Activated CD8-positive, alpha-beta memory T cell treated with anti-CD3 and anti-CD28 coated beads, Interleukin-2, amount 50 U/mL, for 48 hours (primary cell): ENCODE measurements around the gene ANGPTL7.

ENCODE experiments used
- DNase-seq: peaks from one replicate; pipeline ENCODE4 v3.0.0-alpha.2; 2020

Gene ANGPTL7

DNA sequence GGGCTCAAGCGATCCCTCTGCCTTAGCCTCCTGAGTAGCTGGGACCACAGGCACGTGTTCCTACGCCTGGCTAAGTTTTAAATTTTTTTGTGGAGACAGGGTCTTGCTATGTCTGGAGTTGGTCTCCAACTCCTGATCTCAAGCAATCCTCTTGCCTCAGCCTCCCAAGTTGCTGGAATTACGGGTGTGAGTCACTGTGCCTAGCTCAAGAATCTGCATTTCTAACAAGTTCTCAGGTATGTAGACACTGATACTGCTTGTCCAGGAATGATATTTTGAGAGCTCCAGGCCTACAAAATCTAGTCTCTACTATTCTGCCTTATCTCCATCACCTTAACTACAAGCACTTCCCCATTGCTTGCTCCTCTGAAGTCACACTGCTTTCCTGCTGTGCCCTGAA is 22.3 kb downstream of the ANGPTL7 start:
- no peak for DNase-seq

DNA sequence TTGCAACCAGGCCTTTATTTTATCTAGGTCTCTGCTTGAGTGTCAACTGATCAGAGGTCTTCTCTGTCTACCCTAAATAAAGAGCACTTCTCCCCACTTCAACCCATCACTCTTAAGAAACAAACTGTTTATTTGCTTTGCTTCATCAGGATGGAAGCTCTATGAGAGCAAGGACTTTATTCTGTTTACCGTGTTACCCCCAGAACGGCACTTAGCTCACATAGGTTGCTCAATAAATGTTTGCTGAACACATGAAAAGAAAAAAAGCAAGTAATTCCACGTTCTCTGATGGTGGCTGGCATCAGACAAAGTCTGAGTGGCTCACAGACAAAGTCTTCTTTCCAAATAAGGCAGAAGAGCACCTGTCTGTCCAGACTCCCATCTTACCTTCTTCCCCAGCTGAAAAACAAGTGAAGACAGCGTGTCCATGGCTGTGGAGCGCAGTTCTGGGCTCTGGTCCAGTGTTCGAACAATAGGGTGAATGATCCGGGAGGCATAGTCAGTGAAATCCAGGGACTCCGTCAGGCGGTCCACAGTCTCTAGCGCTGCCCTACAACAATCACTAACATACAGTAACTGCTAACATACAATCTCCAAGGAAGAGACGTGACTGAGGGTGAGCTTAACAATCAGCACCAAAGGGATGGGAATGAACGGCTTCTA is 22.9 kb downstream of the ANGPTL7 start:
- DNase-seq = no peak

DNA sequence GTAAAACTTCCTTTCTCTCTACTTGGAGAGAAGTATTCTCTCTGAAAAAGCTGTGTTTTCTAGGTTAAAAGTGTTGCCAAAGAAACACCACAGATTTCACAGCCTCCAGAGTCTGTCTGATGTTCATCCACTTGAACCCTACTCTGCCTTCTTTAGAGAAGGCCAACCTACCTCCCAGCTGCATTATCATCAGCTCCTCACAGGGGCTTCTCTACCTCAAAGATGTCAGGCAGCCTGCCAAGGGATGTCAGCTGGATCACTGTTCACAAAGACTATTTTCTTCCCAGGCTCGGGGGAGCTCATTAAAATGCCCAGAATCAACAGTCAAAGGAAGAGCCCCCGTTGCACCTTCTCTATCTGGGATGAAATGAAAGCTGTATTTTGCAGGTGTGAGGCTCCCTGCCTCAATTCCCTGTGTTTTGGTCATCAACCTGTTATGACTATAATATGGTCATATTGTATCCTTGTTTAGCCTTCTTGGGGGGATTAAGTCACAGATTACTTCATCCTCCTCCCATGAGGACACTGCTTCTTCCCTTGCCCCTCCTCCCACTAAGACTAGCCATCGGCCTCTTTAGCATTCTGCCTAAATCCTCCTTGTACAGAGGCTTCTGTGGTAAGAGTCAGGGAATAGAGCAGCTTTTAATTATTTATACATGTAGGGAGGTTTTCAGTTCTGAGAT is 25.7 kb downstream of the ANGPTL7 start:
- DNase-seq = no peak

DNA sequence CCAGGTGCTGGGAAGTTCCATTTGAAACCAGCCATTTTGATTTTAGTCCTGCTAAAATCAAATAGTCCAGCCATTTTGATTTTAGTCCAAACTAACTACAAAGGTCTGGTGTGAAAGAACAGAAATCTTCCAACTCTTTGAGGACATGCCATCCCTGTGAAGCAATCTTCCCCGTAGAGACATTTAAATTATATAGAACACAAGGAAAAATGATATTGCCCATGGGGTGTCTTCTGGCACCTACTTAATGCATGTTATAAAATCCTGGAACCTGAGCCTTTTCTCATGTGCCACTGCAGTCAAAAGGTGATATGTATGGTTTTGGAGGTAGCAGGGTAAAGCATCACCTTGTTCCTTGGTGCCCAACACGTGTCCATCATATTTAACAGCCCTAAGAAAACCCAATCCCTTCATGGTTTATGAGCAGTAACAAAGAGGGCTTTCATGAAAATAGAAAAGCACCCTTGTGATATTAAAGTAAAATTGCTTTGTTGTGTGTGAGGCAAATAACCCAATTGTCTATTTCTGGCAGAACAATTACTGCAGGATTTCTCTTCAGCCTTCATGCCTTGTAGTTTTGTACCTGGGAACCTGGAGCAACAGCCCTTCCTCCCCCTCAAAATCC is 26.3 kb downstream of the ANGPTL7 start:
- no peak for DNase-seq

DNA sequence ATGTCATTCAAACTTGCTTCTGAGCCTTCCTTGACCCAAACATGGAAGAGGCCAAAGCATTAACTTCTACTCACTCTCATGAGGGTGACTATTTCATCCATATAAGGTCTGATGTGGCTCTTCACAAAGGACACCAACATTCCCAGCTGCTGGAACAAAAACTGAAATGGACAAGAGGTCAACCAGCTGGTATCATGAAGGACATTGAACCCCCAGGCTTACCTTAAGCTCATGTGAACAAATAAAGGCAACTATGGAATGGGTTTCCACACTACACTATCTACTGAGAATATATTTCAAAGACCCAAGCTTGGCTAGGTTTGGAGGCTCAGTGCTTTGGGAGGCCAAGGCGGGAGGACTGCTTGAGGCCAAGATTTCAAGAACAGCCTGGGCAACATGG is 26.9 kb downstream of the ANGPTL7 start:
- no peak for DNase-seq

DNA sequence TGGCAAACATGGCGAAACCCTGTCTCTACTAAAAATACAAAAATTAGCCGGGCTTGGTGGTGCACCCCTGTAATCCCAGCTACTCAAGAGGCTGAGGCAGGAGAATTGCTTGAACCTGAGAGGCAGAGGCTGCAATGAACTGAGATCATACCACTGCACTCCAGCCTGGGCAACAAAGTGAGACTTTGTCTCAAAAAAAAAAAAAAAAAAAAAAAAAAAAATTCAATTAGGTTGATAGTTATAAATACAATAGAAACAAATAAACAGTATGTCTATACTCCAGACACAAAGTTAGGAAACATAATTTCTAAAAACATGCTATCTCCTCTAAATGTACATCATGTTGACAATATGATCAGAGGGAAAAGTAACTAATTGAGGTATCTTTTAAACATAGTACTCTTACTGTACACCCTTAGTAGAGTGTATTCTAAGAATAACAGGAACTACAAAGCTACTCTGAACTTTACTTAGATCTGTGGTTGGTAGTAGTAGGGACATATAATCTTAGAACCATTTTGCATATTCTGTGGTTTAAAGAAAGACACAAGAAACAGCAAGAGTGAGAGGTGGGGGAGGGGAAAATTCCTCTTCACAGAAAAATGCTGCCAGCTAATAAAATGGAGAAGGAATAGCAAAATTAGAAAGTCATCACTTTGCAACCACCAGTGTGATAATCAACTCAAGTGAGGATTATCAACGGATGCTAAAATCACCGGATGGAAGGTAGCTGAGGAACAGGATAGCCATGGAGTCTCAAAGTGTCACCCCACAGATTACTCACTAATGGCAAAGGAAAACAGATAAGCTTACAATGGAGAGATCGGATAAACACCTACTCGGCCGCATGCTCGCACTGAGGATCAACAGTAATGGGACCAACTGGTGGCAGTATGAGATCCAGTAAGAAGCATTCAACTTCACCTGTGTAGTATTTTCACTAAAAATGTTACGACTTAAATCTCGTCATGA is 38.2 kb downstream of the ANGPTL7 start:
- no peak for DNase-seq

DNA sequence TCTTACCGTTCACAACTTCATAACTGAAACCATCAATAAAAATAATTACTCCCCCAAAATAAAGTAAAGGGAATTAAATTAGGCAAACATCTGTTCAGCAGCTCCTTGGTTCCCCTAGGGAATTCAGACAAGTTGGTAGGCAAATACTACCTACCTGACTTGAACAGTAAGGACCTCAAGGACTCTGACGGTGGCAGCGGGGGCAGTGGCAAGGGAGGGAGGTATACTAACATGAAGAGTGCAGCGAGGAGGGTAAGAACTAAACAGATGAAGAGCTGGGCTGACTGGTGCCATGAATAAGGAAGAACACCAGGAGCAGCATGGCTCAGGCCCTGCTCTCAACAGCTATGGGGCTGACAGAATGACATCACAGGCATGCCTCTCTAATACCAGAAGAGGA is 40.0 kb downstream of the ANGPTL7 start:
- DNase-seq = no peak

DNA sequence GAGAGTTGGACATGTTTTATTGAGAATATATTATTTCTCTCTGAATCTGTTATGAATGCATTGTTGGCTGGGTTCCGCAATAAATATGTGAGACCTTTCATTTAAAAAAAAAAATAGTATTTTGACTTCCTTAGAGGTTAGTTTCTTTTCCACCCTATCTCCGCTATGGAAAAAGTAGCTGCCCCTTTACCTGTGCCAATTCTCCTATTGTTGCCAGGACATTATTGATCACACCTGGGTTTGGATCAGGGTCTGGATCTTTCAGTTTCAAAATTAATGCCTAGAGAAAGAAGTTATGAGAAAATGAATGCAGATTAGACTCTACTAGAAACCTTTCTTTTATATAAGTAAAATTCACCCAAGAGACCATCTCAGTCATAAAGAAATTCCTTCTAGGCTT is 44.1 kb downstream of the ANGPTL7 start:
- DNase-seq = no peak

DNA sequence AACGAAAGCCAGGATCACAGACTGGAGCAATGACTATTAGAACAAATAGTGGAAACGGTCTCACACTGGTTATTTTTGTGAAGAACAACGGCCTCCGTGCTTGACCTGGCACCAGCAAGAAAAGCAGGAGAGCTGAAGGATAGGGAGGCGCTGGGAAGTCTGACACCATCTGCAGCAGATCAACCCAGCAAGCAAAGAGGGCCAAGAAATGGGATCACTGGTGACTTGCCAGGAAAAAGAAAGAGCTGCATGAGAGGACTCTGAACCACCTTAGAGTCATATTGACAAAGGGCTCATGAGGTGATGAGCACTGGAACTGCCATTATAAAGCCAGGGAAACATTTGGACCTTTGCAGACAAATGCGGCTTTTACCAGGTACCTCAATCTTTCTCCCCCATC is 48.2 kb downstream of the ANGPTL7 start:
- no peak for DNase-seq

DNA sequence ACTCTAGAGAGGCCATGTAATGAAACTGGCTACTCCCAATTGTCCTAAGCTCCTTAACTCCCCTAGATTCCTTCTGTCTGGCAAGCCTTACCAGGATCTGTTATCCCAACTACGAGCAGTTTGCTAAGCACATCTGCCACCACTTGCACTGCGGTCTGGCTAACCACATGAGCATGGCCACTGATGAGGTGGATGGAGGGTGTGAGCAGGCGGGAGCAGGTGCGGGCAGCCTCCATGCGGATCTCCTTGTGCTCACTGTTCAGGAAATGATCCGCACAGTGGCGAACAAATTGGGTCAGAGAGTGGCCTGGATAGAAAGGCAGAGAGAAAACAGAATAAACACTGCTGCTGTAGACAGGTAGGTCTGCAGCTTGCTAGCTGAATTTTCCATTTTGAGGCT is 49.2 kb downstream of the ANGPTL7 start:
- DNase-seq = no peak

DNA sequence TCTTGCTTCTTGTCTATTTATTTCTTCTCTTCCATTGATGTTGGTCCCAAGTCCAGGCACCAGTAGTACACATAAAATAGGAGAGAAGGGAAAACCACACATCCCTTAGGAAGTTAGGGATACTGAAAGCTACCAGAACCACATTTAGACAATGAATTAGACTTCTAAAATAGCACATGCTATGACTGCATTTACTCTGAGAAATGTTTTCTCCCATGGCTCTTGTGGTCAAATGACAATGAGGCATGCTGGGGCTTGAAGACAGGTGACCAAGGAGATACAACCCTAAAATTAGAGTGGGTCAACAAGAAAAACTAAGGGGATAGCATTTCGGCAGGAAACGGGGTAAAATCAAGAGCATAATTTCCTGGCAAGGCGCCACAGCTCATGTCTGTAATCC is 56.1 kb downstream of the ANGPTL7 start:
- no peak for DNase-seq
